Hepatic stellate cell (primary cell): Measurements from ENCODE around the gene MICAL2.

ENCODE experiments used
- DNase-seq: peaks from one replicate; pipeline ENCODE4 v3.0.0; 2011; ENCODE audit warnings: low spot score

The MICAL2 gene

DNA sequence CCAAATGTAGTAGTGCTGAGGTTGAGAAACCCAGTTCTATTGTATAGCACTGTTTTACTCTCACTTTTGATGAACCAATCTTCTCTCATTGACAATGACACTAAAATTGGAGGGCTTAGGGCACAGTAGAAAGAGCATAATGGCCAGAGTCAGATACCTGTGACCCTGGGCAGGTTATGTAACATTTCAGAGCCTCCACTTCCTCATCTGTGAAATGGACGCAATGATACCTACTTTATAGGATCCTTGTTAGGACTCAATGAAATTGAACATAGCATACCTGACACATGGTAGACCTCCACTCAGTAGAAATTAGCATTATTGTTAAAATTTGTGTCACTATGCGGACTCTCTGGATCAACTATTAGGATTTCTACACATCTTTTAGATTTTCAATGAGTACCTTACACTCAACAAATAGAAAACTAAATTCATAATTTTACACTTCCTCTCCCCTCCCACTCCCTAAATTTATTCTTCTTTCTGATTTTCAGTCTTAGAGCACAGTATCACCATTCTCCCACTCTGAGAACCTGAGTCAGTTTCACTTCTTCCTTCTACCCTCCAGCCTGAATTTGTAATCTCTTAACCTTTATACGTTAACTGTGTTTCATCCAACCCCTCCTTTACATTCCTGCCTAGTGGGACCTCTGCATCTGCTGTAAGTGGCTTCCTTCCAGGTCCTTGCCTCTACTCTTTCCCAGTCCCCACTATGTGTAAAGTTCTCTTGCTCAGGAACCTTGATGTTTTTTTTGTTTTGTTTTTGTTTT lies 78.3 kb downstream of the MICAL2 start:
- no peak for DNase-seq

DNA sequence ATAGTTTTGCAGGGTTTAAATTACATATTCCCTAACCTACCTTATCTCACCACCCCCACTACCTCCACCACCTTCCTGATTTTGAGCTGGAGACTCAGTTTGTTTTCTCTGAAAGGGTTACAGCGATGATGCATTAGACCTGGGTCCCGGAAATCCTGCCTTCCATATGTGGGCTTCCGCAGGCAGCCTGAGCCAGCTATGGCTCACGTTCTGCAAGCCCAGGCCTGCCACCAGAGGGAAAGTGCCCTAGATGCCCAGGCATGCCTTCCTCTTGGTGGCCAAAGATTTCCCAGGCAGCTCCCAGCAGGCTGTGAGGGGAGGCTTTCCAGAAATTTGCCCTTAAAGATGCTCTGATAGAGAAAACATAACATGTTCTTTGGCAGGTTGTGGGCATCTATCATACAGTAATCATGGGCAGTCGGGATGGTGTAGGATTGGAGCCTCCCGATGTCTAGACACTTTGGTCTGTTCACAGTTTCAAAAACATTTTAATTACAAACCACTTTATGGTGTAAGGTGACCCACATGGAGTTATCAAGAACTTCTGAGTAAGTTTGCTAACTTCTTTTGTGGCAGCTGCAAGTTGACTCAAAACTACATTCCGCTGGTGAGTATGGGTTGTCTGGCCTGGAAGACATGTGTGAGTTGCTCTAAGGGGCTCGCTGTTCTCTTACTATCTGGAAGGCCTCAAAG lies 79.3 kb downstream of the MICAL2 start:
- DNase-seq: no peak

DNA sequence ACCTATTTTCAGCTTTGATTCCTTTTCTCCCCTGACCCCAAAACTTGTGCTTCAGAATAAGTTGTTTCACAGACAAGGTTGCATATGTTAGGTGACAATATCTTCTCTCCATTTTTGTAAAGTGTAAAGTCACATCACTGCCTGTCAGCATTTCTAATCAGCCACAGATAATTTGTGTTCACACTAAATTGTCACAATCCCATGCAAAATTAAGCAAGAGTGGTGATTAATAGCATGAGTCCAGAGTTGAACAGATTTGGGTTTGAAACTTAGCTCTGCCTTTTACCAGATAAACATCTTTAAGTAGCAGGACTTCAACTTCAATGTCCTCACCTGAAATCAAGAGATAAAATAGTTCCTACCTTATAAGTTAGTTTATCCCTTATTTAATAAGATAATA lies 80.1 kb downstream of the MICAL2 start:
- no peak for DNase-seq

DNA sequence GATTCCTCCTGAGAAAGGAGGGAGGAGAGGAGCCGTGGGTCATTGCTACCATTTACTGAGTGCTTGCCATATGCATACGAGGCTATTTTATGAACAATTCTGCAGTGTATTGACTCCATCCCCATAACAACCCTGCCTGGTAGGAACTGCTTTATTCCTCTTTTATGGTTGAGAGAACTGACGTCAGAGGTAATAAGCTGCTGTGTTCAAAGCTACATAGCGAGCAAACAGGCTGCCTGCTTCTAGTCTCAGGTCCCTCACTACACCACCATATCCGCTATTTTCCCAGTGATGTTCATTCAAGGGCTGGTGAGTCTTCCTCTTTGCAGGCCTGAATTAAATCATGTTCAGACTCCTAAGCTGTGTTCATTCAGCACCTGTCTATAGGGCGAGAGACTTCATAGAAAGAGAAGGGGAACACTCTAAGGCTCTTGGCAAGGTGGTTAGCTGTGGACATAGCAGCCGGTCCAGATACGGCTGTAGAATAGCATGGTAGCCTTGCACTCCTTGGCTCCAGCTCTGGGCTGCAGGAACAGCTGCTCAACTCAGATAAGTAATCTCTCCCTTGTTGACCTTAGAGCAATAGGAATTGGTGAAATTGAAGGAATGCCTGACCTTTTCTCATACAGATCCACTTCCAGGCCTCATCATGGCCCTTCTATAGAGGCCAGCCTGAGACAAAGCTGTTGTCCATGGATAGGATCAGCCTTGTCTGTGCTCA lies 82.6 kb downstream of the MICAL2 start:
- no peak for DNase-seq

GRCh38 chr11:12193515-12194336 lies 83.3 kb downstream of the MICAL2 start:
- no peak for DNase-seq

DNA sequence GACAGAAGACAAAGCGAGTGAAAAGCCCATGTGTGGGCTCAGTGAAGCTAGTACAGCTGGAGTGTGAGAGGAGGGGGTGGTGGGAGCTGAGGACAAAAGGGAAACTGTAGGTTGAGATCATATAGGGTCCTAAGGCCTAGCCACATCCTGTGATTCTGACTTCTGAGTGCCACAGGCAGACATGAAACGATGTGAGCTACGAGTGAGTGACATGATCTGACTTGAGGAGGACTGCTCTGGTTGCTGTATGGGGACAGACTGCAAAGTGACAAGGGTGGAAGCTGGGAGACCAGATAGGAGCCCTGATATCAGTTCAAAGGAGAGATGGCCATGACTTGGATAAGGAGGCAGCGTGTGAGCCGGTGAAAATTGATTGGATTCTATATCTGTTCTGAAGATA lies 85.4 kb downstream of the MICAL2 start:
- DNase-seq: no peak

DNA sequence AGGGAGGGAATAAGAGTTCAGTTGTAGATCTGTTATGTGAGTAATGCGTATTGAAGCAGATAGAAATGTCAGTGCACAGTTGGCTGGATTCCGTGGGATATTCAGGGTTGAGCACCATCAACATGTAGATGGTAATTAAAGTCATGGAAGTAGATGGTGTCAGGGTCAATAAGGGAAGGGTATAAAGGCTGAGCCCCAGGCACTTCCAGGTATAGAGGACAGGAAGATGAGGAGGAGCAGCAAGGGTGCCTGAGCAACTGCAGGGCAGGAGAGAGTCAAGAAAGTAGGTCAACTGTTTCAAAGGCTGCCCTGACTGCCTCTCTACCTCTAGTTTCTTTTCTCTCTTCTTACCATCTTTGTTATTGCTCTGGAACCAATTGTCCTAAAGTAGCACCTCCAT lies 85.9 kb downstream of the MICAL2 start:
- no peak for DNase-seq

DNA sequence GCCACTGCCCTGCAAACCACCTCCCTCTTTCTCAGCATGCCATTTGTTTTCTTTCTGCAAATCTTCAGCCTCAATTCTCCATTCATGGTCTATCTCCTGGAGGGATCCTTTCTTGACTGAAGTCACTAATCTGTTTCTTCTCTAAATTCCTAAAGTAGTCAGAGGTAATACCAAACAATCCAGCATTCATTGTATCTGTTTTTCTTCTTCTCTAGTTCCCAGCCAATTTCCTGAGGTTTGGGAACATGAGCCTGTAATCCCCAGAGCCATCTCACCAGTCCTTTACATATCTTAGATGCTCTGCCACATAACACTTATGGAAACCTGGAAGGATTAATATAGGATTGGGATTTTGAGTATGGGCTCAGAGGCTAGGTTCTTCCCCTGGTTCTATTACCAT lies 86.5 kb downstream of the MICAL2 start:
- no peak for DNase-seq

- DNase-seq: no peak
These were observed 88.1 kb downstream of the MICAL2 start for GRCh38 chr11:12198251-12199222.

- DNase-seq: no peak
These were observed 89.0 kb downstream of the MICAL2 start for GRCh38 chr11:12199231-12199948.

DNA sequence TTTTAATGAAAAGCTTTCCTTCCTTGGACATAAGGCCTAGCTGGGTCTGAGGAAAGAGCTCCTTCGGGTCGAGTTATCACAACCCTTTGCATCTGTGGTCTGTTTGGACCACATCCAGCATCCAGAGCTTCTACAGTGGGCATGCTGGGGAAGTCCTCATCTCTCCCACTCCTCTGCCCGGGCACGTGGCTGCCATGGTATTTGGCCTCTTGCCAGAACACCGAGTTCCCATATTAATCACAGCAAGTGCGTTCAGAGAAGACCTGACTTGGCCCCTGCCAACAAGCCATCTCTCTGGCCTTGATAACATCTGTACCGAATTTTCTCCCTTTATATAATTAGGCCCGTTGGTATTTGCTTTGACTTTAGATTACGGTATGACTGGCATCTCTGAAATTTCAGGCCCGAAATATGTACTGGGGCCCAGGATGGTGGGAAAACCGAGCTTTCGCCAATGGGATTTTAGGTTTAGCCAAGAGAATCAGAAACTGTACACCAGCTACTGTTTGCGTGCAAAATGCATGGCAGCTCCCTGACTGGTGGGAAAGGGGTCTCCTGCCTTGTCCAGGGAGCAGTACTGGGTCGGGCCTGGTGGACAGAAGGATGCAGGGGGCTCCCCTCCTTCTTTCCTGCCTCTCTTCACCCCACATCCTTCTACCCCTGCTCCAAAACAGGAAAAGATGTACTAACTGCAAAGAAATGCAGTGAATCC lies 90.0 kb downstream of the MICAL2 start:
- DNase-seq: peak; percentile 63

DNA sequence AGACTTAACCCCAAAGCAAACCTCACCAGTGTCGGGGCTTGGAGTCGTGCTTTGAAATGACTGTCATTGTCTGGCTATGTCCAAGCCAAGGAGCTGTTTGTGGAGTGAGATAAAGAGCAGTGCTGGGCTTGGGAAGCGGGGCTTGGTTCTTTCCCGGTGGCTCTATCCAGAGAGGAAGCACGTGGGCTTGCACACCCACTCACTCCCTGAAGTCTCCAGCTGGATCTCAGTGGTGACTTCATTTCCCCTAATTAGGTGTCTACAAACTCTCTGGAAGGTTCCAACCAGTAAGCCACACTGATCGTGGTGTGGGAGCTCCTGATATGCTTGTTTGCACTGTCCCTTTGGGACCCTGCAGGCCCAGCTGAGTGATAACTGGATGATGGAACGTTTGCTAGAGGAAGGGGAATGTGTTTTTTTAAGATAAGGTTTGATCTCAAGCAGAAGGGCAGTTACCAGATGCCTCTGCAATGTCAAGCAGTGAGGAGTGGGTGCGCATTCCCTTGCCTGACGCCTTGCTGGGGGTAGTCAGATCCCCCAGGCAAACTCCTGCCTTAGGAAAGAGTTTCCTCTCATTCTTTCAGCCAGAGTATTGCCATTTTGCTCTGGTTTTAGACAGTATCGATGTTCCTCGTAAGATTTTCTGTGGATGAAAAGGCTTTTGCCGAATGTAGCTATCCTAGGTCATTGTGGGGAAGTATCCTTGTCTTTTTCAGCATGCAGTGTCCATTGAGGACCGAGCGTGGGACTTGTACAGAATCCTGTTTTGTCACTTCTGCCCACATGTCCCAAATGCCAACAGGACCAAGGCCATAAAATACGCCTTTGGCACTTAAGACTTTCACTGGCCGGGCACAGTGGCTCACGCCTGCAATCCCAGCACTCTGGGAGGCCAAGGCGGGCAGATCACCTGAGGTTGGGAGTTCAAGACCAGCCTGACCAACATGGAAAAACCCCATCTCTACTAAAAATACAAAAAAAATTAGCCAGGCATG lies 90.9 kb downstream of the MICAL2 start:
- DNase-seq: peak; percentile 83

- no peak for DNase-seq
These were observed 92.4 kb downstream of the MICAL2 start for GRCh38 chr11:12202661-12203310.

GRCh38 chr11:12204506-12204905 lies 94.1 kb downstream of the MICAL2 start:
- no peak for DNase-seq

- DNase-seq: peak; percentile 37
These were observed 94.9 kb downstream of the MICAL2 start for GRCh38 chr11:12205330-12205729.

DNA sequence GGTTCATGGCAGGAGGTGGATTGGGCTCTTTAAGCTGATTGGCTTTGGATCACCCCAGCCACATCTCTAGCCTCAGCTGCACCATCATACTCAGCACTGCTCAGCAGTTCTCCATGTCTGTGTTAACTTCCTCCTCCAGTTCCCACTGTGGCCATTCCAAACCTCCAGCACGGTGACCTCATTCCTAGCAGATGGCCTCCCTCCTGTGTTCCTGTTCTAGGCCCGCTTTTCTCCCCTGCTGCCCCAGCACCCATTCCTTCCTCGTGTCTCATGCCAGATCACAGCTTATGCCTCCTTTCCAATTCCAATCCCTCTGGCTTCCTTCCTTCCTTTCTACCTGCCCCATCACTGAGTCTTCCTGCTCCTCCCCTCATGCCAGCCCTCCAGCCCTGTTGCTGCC lies 96.1 kb downstream of the MICAL2 start:
- no peak for DNase-seq

- no peak for DNase-seq
These were observed 97.2 kb downstream of the MICAL2 start for GRCh38 chr11:12207384-12208150.
